RCC 7860 (cell line): Measurements from ENCODE around the gene CMTM2.
"Not testable (repeated sequence)": the region's sequence is repeated elsewhere in the genome, so short reads cannot be mapped to it uniquely, and the experiment has no call there.

Experiments used
- DNase-seq: peaks from one replicate; pipeline ENCODE4 v3.0.0-alpha.2; 2015; ENCODE audit warnings: low spot score
- FAIRE-seq: peaks from 2 replicates; lab custom pipeline; 2012; peaks lifted over from hg19 to GRCh38; lab: Jason Lieb, UNC

The CMTM2 gene

DNA sequence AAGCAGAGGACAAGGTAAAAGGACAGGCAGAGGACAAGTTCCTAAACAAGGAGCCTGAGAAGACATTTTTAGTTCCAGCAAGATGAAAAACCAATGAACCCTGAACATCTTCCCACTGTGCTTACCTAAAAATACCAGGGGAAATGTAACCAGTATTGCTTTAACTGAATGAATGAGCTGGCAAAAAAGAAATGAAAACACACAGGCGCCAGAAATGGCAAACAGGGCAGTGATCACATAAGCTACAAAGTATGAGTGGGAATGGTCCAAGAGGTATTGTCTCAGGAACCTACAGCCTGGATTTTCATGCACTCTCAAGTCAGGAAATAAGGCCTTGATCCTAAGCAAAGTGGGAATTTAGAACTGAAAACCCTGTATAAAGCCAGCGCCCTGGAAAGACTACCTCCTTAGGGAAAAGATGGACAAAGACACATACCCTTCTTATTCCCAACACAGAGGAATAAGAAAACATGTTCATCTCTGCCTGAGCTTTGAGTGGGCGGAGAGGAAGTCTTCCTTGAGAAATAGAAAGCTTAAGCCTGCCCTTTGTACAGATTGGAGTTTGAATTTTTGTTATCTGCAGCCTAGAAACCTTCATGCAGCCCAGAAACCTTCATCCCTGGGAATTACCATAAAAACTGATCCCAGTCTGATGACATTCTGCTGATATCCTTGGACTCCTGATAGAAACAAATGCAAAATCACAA is 2.1 kb downstream of the CMTM2 start:
- no peak for FAIRE-seq
- DNase-seq, result no peak

DNA sequence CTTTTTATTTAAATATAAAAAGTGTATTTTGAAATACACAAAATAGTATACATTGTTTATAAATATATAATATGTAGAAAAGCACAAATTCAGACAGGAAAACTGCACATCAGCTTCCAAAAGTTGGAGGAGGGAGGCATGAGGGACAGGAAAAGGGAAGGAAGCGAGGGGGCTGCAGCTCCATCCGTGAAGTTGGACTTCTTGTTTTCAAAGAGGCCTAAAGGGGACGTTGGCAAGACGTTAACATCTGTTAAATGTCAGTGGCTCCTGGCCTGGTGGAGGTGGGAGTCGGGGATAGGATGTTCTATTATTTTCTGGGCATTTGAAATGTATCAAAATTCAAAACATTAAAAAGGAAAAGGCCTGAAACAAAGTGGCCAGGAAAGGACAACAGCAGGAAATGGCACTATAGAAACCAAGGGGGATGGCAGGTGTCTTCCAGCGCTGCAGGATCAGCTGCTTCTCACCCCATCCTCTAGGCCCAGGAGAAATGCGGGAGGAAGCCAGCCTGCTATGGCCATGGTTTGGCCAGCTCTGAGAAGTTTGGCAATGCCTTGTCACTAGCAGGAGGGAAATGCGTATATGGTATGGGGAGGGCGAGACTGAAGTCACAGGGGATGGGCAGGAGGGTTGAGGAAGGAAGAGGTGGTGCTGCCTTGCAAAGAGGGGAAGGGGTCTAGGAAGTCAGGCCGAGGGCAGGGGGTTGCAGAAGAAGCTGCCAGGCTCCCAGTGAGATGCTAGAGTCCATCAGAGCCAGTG is 6.4 kb downstream of the CMTM2 start:
- DNase-seq (no peak), FAIRE-seq (no peak)

DNA sequence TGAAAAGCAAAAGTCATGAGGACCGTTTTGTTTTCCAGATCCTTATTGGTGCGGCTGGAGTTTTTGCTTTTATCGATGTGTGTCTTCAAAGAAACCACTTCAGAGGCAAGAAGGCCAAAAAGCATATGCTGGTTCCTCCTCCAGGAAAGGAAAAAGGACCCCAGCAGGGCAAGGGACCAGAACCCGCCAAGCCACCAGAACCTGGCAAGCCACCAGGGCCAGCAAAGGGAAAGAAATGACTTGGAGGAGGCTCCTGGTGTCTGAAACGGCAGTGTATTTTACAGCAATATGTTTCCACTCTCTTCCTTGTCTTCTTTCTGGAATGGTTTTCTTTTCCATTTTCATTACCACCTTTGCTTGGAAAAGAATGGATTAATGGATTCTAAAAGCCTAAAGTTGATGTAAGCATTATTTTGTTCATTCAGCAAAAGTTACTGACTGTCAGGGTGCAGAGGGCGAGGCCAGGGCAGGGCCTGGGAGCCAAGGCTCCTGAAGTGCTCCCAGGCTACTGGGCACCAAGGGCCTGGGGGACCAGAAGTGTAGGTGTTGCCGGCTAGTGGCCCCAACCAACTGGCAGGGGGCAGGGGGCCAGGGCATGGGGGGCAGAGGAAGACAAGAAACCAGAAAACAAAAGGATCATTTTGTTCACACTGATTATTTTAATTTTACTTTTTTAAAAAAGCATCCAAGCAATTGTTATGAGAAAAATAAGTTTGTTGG is 8.8 kb downstream of the CMTM2 start:
- FAIRE-seq, result no peak
- no peak for DNase-seq

DNA sequence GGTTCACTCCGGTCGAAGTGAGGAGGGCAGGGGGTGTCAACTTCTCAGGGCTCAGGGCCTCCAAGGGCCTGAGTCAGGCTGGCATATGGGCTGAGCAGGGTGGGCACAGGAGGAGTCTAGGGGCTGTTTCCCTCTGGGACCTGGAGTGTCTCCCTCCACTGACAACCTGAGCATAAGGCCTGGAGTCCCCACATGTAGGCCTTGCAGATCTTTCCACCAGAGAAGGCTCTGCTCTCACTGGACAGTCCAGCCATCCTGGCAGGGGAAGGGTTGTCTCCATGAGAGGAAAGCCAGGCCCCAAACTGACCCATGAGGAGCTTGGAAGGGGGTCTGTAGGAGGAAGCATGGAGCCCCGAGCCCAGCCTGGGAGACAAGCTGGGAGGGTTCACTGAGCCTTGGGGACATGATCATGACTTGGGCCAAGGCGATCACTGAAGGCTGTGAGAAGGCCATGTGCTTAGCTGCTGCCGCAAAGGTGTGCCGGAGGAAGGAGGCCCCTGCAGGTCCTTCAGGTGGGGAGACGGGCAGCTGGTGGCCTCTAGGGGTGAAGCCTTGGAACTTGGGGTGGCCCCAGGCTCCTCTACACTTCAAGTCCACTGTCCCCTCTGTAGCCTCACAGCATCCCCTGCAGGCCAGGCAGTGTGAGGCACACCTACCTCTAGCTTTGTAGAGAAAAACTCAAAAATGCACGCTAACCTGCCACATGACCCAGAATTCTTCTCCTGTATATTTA is 9.9 kb downstream of the CMTM2 start:
- FAIRE-seq (no peak), DNase-seq (no peak)

DNA sequence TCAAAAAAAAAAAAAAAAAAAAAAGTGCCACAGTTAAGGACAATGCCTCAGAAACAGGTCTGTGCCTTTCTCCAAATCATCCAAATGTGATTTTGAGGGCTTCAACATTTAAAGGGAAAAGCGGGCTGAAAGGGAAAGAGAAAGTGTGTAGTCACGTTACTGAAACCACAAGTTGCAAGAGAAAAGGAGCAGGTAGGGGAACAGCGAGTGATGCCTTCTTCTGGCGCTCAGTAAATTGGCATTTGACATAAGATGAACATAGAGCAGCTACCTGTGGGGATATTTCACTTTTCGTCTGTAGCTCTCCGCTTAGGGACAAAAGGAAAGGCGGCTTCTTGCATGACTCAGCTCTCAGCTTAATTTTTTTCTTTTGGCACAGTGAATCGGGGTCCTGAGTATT is 11.1 kb downstream of the CMTM2 start:
- FAIRE-seq (no peak), DNase-seq (no peak)

DNA sequence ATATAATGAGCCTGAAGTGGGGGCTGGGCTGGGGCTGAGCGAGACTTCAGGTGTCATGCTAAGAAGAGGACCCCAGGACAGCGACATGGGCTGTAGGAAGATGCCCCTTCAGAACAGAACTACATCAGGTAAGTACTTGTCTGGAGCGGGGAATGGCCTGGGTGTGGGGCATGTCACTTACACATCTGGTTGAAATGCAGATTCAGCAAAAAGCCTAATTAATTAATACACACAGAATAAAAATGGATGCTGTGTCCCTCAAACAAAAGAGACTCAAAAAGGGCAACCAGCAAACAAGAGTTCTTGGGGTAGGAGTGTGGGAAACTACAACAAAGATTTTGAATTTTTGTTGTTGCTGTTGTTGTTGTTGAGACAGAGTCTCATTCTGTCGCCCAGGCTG is 11.8 kb downstream of the CMTM2 start:
- DNase-seq (no peak), FAIRE-seq (no peak)

DNA sequence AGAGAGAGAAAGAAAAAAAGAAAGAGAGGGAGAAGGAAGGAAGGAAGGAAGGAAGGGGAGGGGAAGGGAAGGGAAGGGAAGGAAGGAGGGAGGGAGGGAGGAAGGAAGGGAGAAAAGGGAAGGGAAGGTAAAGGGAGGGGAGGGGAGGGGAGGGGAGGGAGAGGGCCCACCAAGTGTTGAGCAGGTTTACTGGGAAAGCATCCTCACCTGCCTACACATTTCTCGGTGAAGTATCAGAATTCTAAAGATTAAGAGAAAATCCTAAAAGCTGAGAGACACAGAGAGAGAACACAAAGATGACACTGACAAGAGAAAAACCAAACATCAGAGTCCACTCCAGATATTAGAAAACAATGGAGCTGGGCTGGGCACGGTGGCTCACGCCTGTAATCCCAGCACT is 13.0 kb downstream of the CMTM2 start:
- DNase-seq (no peak), FAIRE-seq (no peak)

DNA sequence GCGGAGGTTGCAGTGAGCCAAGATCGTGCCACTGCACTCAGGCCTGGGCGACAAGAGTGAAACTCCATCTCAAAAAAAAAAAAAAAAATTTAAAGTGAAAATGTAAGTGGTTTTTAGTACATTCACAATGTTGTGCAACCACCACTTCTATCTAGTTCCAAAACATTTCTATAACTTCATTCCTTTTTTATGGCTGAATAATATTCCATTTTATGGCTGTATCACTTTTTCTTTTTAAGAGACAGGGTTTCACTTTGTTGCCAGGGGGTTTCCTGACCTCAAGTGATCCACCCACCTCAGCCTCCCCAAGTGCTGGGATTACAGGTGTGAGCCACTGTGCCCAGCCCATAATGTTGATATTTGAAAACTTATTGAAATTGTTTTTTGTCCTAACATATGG is 13.6 kb downstream of the CMTM2 start:
- DNase-seq, result no peak
- FAIRE-seq, result no peak

DNA sequence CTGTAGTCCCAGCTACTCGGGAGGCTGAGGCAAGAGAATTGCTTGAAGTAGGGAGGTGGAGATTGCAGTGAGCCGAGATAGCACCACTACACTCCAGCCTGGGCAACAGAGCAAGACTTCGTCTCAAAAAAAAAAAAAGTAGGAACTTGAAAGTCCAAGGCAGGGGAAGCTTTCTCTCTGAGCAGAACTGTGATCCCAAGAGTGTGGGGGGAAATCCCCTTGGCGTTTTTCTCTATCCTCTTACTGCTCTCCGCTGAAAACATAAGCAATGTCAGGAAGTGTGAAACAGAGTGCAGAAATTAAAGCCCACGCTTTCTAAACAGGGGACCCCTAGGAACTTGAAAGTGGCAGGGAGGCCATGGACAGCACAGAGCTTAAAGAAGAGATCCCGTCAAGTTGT is 15.5 kb downstream of the CMTM2 start:
- no peak for DNase-seq
- FAIRE-seq, result no peak

DNA sequence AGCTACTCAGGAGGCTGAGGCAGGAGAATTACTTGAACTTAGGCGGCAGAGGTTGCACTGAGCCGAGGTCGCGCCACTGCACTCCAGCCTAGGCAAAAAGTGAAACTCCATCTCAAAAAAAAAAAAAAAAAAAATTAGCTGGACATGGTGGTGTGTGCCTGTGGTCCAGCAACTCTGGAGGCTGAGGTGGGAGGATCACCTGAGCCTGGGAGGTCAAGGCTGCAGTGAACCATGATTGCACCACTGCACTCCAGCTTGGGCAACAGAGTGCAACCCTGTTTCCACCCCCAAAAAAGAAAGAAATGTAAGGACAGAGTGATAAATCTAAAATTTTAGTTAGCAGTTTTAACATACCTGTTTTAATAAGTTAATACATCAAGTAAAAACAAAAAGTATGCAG is 17.3 kb downstream of the CMTM2 start:
- DNase-seq, FAIRE-seq: not testable (repeated sequence)

DNA sequence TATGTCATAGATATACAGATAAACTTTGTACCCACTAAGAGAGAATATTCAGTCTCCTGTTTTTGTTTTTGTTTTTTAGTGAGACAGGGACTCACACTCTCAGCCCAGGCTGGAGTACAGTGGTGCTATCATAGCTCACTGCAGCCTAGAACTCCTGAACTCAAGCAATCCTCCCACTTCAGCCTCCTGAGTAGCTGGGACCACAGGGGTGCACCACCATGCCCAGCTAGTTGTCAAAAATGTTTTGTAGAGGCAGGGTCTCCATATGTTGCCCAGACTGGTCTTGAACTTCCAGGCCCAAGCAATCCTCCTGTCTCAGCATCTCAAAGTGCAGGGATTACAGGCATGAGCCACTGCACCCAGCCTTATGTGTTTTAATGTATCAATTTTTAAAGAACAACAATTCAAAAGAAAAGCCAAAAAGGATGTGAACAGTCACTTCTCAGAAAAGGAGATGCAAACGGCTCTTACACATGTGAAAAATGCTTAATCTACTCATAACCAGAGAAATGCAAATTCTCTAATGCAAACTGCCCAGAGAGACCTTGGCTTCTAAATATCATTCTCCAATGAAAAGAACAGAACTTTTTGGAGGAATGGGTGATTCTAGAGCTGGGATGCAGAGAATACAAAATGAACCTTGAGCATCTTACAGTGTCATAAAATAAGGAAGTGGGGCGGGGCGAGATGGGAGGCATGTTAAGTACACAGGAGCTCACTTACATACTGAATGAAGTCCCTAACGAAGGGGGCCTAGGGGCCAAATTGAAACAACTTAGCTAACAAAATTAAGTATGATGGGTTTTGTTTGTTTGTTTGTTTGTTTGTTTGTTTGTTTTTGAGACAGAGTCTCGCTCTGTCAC is 18.0 kb downstream of the CMTM2 start:
- FAIRE-seq (no peak), DNase-seq (no peak)

DNA sequence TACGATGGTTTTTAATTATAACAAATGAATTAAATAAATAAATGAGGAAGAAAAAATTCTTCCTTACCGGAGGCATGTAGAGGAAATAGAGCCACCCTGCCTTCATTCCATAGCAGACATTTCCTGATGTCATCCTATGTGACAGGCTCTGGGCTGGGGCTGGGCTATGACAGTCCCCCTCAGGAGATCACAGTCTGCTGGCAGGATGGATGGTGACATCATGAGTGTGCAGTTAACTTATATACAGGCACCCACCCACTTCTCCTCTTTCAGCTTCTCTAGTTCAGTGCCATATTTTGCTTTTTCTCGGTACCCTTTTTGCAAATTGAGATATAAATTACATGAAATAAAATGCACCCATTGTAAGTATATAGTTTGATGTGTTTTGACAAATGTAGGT is 18.8 kb downstream of the CMTM2 start:
- no peak for FAIRE-seq
- no peak for DNase-seq

DNA sequence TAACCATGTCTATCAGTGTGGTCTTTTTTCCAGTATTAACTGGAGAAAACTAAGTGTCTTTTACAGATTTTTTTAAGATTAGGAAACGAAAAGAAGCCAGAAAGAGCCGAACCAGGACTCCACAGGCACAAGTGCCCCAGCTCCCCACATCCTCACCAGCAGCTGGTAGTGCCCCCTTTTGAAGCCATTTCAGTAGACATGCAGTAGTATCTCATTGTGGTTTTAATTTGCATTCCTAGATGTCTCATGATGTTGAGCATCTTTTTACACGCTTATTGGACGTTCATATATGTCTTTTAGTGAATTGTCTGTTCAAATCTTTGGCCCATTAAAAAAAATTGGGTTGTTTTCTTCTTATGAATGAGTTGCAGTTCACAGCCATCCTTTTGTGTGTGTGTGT is 20.5 kb downstream of the CMTM2 start:
- no peak for FAIRE-seq
- no peak for DNase-seq

DNA sequence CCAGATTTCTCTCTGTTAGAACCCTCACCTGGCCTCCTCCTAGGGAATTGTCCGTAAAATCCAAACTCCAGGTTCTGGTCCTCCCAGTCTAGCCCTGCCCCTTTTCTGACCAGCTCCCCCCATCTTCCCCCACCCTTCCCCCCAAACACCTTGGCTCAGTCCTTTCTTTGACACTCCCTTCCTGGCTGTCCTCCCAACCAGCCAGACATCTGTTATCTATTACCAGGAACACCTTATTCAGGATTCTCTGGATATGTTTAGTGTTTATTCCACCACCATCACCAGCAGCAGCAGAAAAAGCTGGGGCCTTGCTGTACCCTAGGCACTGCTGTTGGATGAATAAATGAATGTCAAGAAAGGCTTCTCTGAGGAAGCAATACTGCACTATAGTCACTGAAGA is 21.2 kb downstream of the CMTM2 start:
- FAIRE-seq (no peak), DNase-seq (no peak)

DNA sequence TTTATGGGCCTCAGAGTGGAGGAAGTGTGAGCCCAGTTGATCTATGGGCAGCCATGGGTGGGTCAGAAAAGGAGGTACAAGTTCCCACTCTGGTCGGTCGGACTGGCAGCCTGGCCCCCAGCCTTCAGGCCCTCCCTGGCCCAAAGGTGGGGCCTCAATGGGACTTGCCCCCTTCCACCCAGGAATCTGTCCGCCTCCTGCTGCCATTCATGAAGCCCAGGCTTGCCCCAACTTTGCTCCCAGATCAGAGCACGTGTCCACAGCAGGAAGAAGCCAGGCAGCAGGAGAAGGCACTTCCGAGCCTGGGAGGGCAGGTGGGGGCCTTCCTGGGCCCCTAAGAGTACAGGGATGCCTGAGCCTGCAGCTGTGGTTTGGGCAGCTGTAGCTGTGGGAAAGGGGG is 22.2 kb downstream of the CMTM2 start:
- no peak for FAIRE-seq
- no peak for DNase-seq

DNA sequence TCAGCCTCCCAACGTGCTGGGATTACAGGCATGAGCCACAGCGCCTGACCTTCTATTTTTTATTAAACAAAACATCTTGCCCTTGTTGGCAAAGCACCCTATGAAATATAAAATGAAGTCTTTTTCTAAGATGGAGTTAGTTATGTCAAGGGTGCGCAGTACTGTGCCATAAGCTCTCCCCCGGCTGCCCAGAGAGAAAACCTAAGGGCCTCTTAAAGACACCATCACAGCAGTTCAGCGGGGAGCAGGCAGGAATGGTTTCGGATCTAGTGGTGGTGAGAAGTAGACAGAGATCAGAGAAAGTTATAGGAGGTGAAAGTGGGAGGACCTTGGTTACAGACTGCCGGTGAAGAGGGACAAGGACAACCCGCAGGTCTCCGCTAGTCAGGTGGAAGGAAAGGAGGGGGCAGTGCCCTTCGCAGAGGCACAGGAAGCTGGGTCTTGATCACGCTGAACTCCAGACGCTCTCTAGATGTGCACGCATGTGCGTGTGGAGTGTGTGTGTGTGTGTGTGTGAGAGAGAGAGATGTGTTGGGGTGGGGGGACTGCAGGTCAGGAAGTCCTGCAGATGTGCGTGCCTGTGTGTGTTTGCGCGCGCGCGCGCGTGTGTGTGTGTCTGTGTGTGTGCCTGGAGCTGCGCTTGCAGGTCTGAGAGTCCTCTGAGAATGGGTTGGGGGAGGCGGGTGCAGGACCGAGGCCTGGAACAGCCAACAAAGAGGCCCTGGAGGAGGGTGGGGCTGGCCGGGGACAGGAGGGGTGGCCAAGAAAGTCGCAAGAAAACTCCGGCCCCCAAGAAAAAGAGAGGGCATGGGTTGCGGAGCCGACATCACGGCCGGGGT is 24.5 kb downstream of the CMTM2 start:
- DNase-seq, result no peak
- FAIRE-seq, result no peak

DNA sequence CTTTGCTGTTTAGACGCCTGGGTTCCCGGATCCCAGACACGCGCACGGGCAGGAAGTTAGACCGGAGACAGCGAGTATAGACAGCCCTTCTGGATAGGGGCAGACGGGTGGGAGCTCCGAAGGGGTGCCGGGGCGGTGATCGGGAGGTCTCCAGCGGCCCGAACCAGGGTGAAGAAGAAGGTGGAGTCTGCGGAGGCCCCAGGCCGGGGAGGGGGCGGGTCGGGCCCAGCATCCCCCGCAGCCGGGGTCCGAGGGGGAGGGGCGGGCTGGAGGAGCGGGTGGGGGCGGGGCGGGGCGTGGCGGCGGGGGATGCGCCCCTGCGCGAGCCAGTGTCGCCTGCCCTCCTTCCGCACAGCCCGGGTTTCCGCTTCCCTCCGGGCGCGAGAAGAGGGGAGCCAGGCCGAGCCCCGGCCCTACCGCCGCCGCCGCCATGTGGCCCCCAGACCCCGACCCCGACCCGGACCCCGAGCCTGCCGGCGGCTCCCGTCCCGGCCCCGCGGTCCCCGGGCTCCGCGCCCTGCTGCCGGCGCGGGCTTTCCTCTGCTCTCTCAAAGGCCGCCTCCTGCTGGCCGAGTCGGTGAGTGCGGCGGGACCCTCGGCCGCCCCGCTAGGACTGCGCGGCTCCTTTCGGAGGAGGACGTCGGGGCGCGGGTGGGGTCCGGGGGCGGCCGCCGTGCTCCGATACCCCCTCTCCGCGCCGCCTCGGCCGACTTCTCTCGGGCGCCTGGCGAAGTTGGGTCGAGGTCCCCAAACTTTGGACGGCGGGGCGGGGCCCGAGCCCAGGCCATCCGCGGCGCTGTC is 25.3 kb downstream of the CMTM2 start, which contains the start of gene CMTM3:
Gene CMTM3 (plus strand): TSS at position 329 of the 801 bp plus-strand sequence. CDS start 102 bp downstream, at position 431.
- FAIRE-seq, result no peak

DNA sequence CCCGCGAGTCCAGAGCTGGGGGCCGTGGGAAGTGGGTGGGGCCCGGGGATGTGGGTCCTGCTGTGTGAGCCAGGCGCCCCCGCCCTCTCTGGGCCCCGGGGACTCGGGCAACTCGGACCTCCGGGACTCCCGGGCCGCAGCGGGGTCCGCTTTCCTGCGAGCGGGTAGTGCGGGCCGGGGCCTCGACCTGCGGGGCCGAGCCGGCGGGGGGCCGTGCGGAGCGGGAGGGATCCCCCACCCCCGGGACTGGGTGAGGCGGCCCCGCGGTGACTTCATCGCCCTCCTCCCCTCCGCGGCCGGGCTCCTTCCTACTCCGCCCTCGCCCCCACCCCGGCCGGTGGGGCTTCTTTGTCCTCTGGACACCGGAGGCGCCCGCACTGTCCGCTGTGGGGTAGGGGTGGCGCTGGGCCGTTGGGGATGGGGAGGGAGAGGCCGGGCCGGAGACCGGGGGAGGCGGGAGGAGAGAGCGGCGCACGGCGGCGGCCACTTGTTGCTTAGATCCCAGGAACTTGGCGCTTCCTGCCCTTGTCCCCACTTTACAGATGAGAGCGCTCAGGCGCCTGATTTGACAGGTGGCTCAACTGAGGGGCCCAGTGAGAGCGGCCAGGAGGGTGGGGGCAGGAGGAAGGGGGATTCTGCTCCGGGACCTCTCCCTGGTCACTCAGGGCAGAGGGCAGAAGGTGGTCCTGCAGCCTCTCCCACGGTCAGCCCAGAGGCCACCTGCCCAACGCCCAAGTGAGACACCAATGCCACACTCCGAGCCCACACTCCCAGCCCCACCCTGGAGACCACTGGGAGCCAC is 26.1 kb downstream of the CMTM2 start:
- FAIRE-seq (no peak), DNase-seq (no peak)

More for the DNA sequence above, 25.3 kb downstream of the CMTM2 start, which contains the start of gene CMTM3:
- no peak for DNase-seq
